A549 (cell line): ENCODE results near the gene USP3. TPM values are rescaled to one million over a fixed set of nuclear protein-coding genes. Genes with fewer than 3 reads are reported as not detected.

ENCODE experiments used
- ATAC-seq, 2 experiments: fragments of 200-7000 bp in 1 of 2; fragments of >200 bp in 1 of 2; cut with Nextera tagmentation in 1 of 2; cut with Tn5 transposase in 1 of 2; 3 replicates each; pipeline versions ENCODE4 v1.8.0 to v1.9.1; 2018 to 2020; ENCODE audit warnings: mild to moderate bottlenecking in 1 of 2, moderate library complexity in 1 of 2
- CTCF ChIA-PET: fragments of 300-600 bp; sonication (Branson Sonifier 250); formaldehyde crosslinking; extraction: SDS; loops from one replicate; lab custom pipeline; 2021; ENCODE audit warnings: antibody characterized with exemption, inconsistent platforms; lab: Yijun Ruan, JAX
- POLR2A ChIA-PET: fragments of 350-600 bp; formaldehyde crosslinking; extraction: SDS; loops from one replicate; lab custom pipeline; 2021; ENCODE audit warnings: antibody characterized with exemption, inconsistent platforms; lab: Yijun Ruan, JAX
- DNase-seq, 2 experiments: peaks; one replicate each; pipeline versions ENCODE4 v3.0.0 to v3.0.0-alpha.2; 2011 to 2016; ENCODE audit warnings: low read depth in 1 of 2, low spot score in 1 of 2
- FAIRE-seq: peaks from 2 replicates; lab custom pipeline; 2011; peaks lifted over from hg19 to GRCh38; lab: Jason Lieb, UNC
- H3K27ac ChIP-seq, 2 experiments: fragments of >200 bp; sonication (Bioruptor Twin); formaldehyde crosslinking; 3 replicates each; pipeline ENCODE4 v1.5.1; 2016 to 2017
- H3K4me1 ChIP-seq: fragments of >200 bp; sonication (Bioruptor Twin); formaldehyde crosslinking; 3 replicates; pipeline ENCODE4 v1.6.1; 2016
- H3K4me2 ChIP-seq: fragments of >200 bp; sonication (Bioruptor Twin); formaldehyde crosslinking; 3 replicates; pipeline ENCODE4 v1.6.1; 2016
- H3K4me3 ChIP-seq: fragments of >200 bp; sonication (Bioruptor Twin); formaldehyde crosslinking; 3 replicates; pipeline ENCODE4 v1.5.1; 2016
- H3K9me3 ChIP-seq: fragments of >200 bp; sonication (Bioruptor Twin); formaldehyde crosslinking; 3 replicates; pipeline ENCODE4 v1.6.1; 2016
- CBX2 ChIP-seq: fragments of 200-600 bp; sonication (generic); IDR thresholded peaks from 2 replicates; pipeline ENCODE4 v1.6.1; 2016; ENCODE audit warnings: low read depth, mild to moderate bottlenecking, borderline replicate concordance
- CEBPB ChIP-seq, 2 experiments: fragments of >200 bp in 1 of 2; sonication (Bioruptor Twin) in 1 of 2; formaldehyde crosslinking in 1 of 2; IDR thresholded peaks; 2 replicates each; pipeline ENCODE4 v1.6.1; 2012 to 2016
- CHD4 ChIP-seq: fragments of 200-600 bp; sonication (generic); IDR thresholded peaks from 2 replicates; pipeline ENCODE4 v1.6.1; 2016; ENCODE audit warnings: antibody characterized with exemption, mild to moderate bottlenecking, borderline replicate concordance
- EP300 ChIP-seq, 2 experiments: fragments of >200 bp; sonication (Bioruptor Twin); formaldehyde crosslinking; IDR thresholded peaks; 2 replicates in 1 of 2; 3 replicates in 1 of 2; pipeline ENCODE4 v1.6.1; 2016 to 2017
- FOSB ChIP-seq: fragments of 250-450 bp; sonication (Bioruptor Pico); IDR thresholded peaks from 2 replicates; pipeline ENCODE4 v1.5.0; 2020; ENCODE audit warnings: mild to moderate bottlenecking, moderate library complexity
- FOSL2 ChIP-seq, 2 experiments: fragments of 450-650 bp in 1 of 2; fragments of >200 bp in 1 of 2; sonication (Bioruptor Twin) in 1 of 2; formaldehyde crosslinking; IDR thresholded peaks; 2 replicates each; pipeline versions ENCODE4 v1.5.0 to v1.6.1; 2016 to 2020; ENCODE audit warnings: mild to moderate bottlenecking in 1 of 2, moderate library complexity in 1 of 2
- FOXS1 ChIP-seq: fragments of 250-450 bp; sonication (Bioruptor Pico); IDR thresholded peaks from 2 replicates; pipeline ENCODE4 v1.5.0; 2020; ENCODE audit warnings: mild to moderate bottlenecking, moderate library complexity
- GATA3 ChIP-seq: IDR thresholded peaks from 2 replicates; pipeline ENCODE4 v1.6.1; 2012; ENCODE audit warnings: borderline replicate concordance
- HDAC2 ChIP-seq: fragments of 200-600 bp; sonication (generic); IDR thresholded peaks from 2 replicates; pipeline ENCODE4 v1.6.1; 2016
- HEYL ChIP-seq: fragments of 250-450 bp; sonication (Bioruptor Pico); IDR thresholded peaks from 2 replicates; pipeline ENCODE4 v1.8.0; 2021; ENCODE audit warnings: mild to moderate bottlenecking, moderate library complexity
- JUN ChIP-seq, 2 experiments: fragments of >200 bp; sonication (Bioruptor Twin); formaldehyde crosslinking; IDR thresholded peaks; 2 replicates in 1 of 2; 3 replicates in 1 of 2; pipeline ENCODE4 v1.6.1; 2016 to 2017
- JUNB ChIP-seq: fragments of >200 bp; sonication (Bioruptor Twin); formaldehyde crosslinking; IDR thresholded peaks from 2 replicates; pipeline ENCODE4 v1.6.1; 2016
- KDM5A ChIP-seq: fragments of 200-600 bp; sonication (generic); IDR thresholded peaks from 2 replicates; pipeline ENCODE4 v1.6.1; 2016; ENCODE audit warnings: antibody characterized with exemption, mild to moderate bottlenecking
- MAFK ChIP-seq: fragments of 450-650 bp; IDR thresholded peaks from 2 replicates; pipeline ENCODE4 v1.6.1; 2014; ENCODE audit not compliant: partially characterized antibody
- POLR2A ChIP-seq: IDR thresholded peaks from 2 replicates; pipeline ENCODE4 v1.6.1; 2012; ENCODE audit warnings: mild to moderate bottlenecking, low read length
- RAD21 ChIP-seq, 2 experiments: fragments of >200 bp in 1 of 2; sonication (Bioruptor Twin) in 1 of 2; formaldehyde crosslinking in 1 of 2; IDR thresholded peaks in 1 of 2; conservative IDR thresholded peaks in 1 of 2; 2 replicates in 1 of 2; 3 replicates in 1 of 2; pipeline ENCODE4 v1.6.1; 2012 to 2018; ENCODE audit warnings: inconsistent platforms in 1 of 2
- RCOR1 ChIP-seq: fragments of 150-350 bp; IDR thresholded peaks from 2 replicates; pipeline ENCODE4 v1.6.1; 2014; ENCODE audit warnings: antibody characterized with exemption, low read length, low read depth
- RNF2 ChIP-seq: fragments of 200-600 bp; sonication (generic); IDR thresholded peaks from 2 replicates; pipeline ENCODE4 v1.6.1; 2016; ENCODE audit warnings: low read depth, mild to moderate bottlenecking, antibody characterized with exemption, moderate library complexity, borderline replicate concordance
- SREBF2 ChIP-seq: fragments of 450-650 bp; IDR thresholded peaks from 2 replicates; pipeline ENCODE4 v1.6.1; 2014; ENCODE audit warnings: mild to moderate bottlenecking, moderate library complexity
- ZC3H11A ChIP-seq: fragments of 450-650 bp; IDR thresholded peaks from 2 replicates; pipeline ENCODE4 v1.6.1; 2014; ENCODE audit warnings: antibody characterized with exemption, mild to moderate bottlenecking
- ZFP36 ChIP-seq: fragments of 450-650 bp; IDR thresholded peaks from 2 replicates; pipeline ENCODE4 v1.6.1; 2014; ENCODE audit warnings: borderline replicate concordance; ENCODE audit not compliant: partially characterized antibody
- ZNF302 ChIP-seq: fragments of 250-450 bp; sonication (Bioruptor Pico); IDR thresholded peaks from 2 replicates; pipeline ENCODE4 v1.9.0; 2021; ENCODE audit warnings: inconsistent platforms, mild to moderate bottlenecking, moderate library complexity
- WGBS: methylation state at CpG from one replicate; pipeline ENCODE4 v1.1.6; 2017; ENCODE audit errors: missing lambda C conversion rate; 5-methylcytosine and 5-hydroxymethylcytosine counted together
- polyA plus RNA-seq, 4 experiments: library from polyadenylated mRNA; depleted of rRNA in 3 of 4; stranded (reverse); fragments of >200 nt; fragmentation: RNase III in 1 of 4; extraction: RNeasy Plus Mini Kit Qiagen cat#74134 plus additional on column Dnase treatment in 1 of 4; gene quantifications; 2 replicates in 3 of 4; 3 replicates in 1 of 4; pipeline ENCODE4 v1.2.3, GENCODE V29; 2011 to 2017
- TF ChIP-seq, protein P1 (sequence below): fragments of >200 bp; sonication (Bioruptor Twin); formaldehyde crosslinking; IDR thresholded peaks from 3 replicates; pipeline ENCODE4 v1.6.1; 2016
- TF ChIP-seq, protein P2 (sequence below): fragments of >200 bp; sonication (Bioruptor Twin); formaldehyde crosslinking; IDR thresholded peaks from 2 replicates; pipeline ENCODE4 v1.6.1; 2016
- TF ChIP-seq, protein P3 (sequence below): IDR thresholded peaks from 2 replicates; pipeline ENCODE4 v1.6.1; 2012
- TF ChIP-seq, protein P4 (sequence below): fragments of 450-650 bp; IDR thresholded peaks from 2 replicates; pipeline ENCODE4 v1.6.1; 2014; ENCODE audit warnings: antibody characterized with exemption

The USP3 gene
- polyA plus RNA-seq, 2 of the 4 experiments (the other 2 are of a cell fraction) = 41.8 to 99.1 TPM

DNA sequence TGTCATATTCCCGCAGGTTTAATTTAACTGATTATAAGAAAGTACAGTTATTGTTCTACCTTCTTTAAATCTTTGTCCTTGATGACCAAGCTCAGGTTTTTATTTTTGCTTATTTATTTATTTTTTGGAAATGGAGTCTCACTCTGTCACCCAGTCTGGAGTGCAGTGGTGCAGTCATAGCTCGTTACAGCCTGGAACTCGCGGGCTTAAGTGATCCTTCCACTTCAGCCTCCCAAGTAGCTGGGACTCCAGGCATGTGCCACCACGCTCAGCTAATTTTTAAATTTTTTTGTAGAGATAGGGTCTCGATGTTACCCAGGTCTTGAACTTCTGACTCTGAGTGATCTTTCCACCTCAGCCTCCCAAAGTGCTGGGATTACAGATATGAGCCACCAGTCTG, 8.9 kb downstream of the USP3 start:
- Histone ChIP-seq H3K4me2 (peak overlapping the region; percentile 85), H3K27ac (peak overlapping the region; percentile 68 to 78), H3K4me1 (peaks cover 94% of the 10 kb centered on the region), H3K4me3 (no peak overlapping the region)
- DNase-seq = no peak
- CTCF ChIA-PET = interaction anchor here (0.6 to 3.1 kb wide), 10 partner anchors 8 to 88 kb away, joined by 3 to 17 read pairs (median 3); partner anchors contain the start of gene USP3
- ATAC-seq = no peak
- FAIRE-seq = no peak
- POLR2A ChIA-PET = interaction anchor here (3.1 kb wide), 1 partner anchor 8 kb away, joined by 16 read pairs; the partner anchor contains the start of gene USP3
- TF ChIP-seq FOXS1 (CRISPR knock-in tag) (no peak), POLR2A (no peak), FOSB (CRISPR knock-in tag) (no peak), CHD4 (no peak), KDM5A (no peak), CBX2 (no peak)
- TF ChIP-seq, protein P1, sequence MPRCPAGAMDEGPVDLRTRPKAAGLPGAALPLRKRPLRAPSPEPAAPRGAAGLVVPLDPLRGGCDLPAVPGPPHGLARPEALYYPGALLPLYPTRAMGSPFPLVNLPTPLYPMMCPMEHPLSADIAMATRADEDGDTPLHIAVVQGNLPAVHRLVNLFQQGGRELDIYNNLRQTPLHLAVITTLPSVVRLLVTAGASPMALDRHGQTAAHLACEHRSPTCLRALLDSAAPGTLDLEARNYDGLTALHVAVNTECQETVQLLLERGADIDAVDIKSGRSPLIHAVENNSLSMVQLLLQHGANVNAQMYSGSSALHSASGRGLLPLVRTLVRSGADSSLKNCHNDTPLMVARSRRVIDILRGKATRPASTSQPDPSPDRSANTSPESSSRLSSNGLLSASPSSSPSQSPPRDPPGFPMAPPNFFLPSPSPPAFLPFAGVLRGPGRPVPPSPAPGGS = no peak
- TF ChIP-seq, protein P2, sequence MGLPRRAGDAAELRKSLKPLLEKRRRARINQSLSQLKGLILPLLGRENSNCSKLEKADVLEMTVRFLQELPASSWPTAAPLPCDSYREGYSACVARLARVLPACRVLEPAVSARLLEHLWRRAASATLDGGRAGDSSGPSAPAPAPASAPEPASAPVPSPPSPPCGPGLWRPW = no peak
- TF ChIP-seq, all 56 proteins: peak for 0
- 78% methylated on average over 6 of the region's 6 CpGs for WGBS
- no peaks in the 10 kb centered on the region for H3K9me3 ChIP-seq

DNA sequence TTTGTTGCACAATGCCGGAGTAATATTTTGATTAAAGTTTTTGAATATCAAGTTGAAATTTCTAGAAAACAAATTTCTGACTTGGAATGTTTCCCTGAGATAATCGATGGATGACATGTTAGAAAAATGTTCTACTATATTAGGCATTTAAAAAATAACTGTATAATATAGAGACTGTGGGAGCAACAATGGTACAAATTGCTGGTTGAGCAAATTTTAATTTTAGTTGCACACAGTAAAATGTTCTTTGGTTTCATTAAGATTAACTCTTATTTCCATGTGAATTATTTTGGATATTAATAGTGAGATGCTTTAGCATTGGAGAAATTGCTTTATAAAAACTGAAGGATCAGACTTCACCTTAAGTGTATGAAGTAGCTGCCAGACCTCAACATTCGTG, 9.3 kb downstream of the USP3 start:
- H3K4me3 ChIP-seq = peak overlapping the region; percentile 30
- 55% methylated on average over 3 of the region's 3 CpGs for WGBS
- peak overlapping the region; percentile 77 to 78 for H3K27ac ChIP-seq
- peak overlapping the region; percentile 85 for H3K4me2 ChIP-seq
- DNase-seq (no peak), FAIRE-seq (no peak), ATAC-seq (no peak)
- CTCF ChIA-PET = interaction anchor here (0.7 to 3.1 kb wide), 11 partner anchors 7 to 554 kb away, joined by 3 to 17 read pairs (median 3); partner anchors contain the start of gene USP3
- H3K4me1 ChIP-seq = peaks cover 94% of the 10 kb centered on the region
- H3K9me3 ChIP-seq = no peaks in the 10 kb centered on the region
- TF ChIP-seq HEYL (CRISPR knock-in tag) (no peak), MAFK (peak; percentile 71)
- POLR2A ChIA-PET = interaction anchor here (3.1 kb wide), 1 partner anchor 9 kb away, joined by 16 read pairs; the partner anchor contains the start of gene USP3

DNA sequence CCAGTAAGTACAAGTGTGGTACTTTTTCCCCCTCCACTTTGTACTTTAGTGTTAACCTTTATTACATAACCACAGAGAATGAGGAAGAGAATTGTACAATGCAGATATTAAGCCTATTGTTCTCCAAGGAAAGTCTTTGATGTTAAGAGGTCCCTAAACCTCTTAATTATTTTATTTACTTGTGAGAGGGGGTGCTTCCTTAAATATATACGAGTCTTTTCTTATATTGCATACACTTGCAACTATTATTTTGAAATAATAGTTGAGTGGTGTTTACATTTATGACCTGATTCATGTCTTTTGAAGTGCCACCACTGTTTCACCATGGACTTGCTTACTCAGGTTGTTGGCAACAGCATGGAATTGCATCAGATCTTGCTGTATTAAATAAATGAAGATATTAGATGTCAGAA, 10.1 kb downstream of the USP3 start:
- ChIA-PET POLR2A (interaction anchor here (3.1 kb wide), 1 partner anchor 10 kb away, joined by 16 read pairs; the partner anchor contains the start of gene USP3), CTCF (interaction anchor here (0.6 to 3.1 kb wide), 11 partner anchors 9 to 553 kb away, joined by 3 to 17 read pairs (median 4); partner anchors contain the start of gene USP3)
- peak; percentile 60 to 87 for ATAC-seq
- Histone ChIP-seq H3K9me3 (no peaks in the 10 kb centered on the region), H3K4me1 (peaks cover 94% of the 10 kb centered on the region), H3K4me2 (peak overlapping the region; percentile 85), H3K27ac (peak overlapping the region; percentile 77 to 78), H3K4me3 (peak overlapping the region; percentile 30)
- FAIRE-seq = peak; percentile 59
- TF ChIP-seq HDAC2 (no peak), ZC3H11A (no peak), RNF2 (no peak), RCOR1 (no peak), FOSL2 (IDR thresholded peaks at IDR 0.05) (peak; percentile 89), FOSL2 (CRISPR knock-in tag; IDR thresholded peaks at IDR 0.05) (peak; percentile 96), GATA3 (peak; percentile 71; the same call in 1 of the 2 replicates), ZNF302 (CRISPR knock-in tag) (no peak), RAD21 (conservative IDR thresholded peaks at IDR 0.05 in 1 of 2, IDR thresholded peaks at IDR 0.05 in 1 of 2) (0 out of 5 replicates have a peak, but pooled peaks of 1 of the 2 experiments have one; percentile 22), ZFP36 (no peak), JUN (IDR thresholded peaks at IDR 0.05) (peak; percentile 93 to 95; a peak in 3 of 5 replicates), MAFK (peak; percentile 78), EP300 (IDR thresholded peaks at IDR 0.05) (peak; percentile 86 to 89; a peak in 3 of 5 replicates), JUNB (peak; percentile 97), SREBF2 (no peak), CEBPB (IDR thresholded peaks at IDR 0.05) (peak; percentile 98 to 100), FOXS1 (CRISPR knock-in tag) (no peak)
- TF ChIP-seq, protein P1 = peak; percentile 95; the same call in 2 of the 3 replicates
- TF ChIP-seq, protein P3, sequence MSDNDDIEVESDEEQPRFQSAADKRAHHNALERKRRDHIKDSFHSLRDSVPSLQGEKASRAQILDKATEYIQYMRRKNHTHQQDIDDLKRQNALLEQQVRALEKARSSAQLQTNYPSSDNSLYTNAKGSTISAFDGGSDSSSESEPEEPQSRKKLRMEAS = peak; percentile 48
- TF ChIP-seq, protein P2 = peak; percentile 99
- TF ChIP-seq, protein P4, sequence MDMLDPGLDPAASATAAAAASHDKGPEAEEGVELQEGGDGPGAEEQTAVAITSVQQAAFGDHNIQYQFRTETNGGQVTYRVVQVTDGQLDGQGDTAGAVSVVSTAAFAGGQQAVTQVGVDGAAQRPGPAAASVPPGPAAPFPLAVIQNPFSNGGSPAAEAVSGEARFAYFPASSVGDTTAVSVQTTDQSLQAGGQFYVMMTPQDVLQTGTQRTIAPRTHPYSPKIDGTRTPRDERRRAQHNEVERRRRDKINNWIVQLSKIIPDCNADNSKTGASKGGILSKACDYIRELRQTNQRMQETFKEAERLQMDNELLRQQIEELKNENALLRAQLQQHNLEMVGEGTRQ = no peak
- peak; percentile 57 to 86 for DNase-seq
- 0% methylated on average over 1 of the region's 1 CpG for WGBS
